Activated B cell treated with CpG ODN at 0.5 μM for 24 hours (primary cell): ENCODE results near the gene MINDY4. TPM values are rescaled to one million over a fixed set of nuclear protein-coding genes. Genes with fewer than 3 reads are reported as not detected.

Experiments used
- ATAC-seq: fragments of 200-7000 bp; cut with Tn5 transposase; one replicate; pipeline ENCODE4 v1.10.0; 2021; ENCODE audit warnings: low read depth, mild to moderate bottlenecking, moderate library complexity
- CTCF ChIA-PET: fragments of 350-600 bp; sonication (Branson Sonifier 250); formaldehyde crosslinking; loops from one replicate; lab custom pipeline; 2021; ENCODE audit warnings: antibody characterized with exemption; lab: Charles Lee
- POLR2A ChIA-PET: fragments of 350-600 bp; sonication (Branson Sonifier 250); formaldehyde crosslinking; loops from one replicate; lab custom pipeline; 2021; ENCODE audit warnings: antibody characterized with exemption; lab: Charles Lee
- DNase-seq: peaks from one replicate; pipeline ENCODE4 v3.0.0; 2022
- H3K27ac Mint-ChIP-seq: one replicate; pipeline ENCODE4 v1.8.0; 2020; ENCODE audit warnings: mixed read lengths
- H3K27me3 Mint-ChIP-seq: one replicate; pipeline ENCODE4 v1.8.0; 2021; ENCODE audit warnings: mixed read lengths
- H3K36me3 Mint-ChIP-seq: one replicate; pipeline ENCODE4 v1.8.0; 2021; ENCODE audit warnings: low read depth, mixed read lengths
- H3K4me1 Mint-ChIP-seq: one replicate; pipeline ENCODE4 v1.8.0; 2021; ENCODE audit warnings: mixed read lengths
- H3K4me3 Mint-ChIP-seq: one replicate; pipeline ENCODE4 v1.8.0; 2020; ENCODE audit warnings: mild to moderate bottlenecking, mixed read lengths
- H3K9me3 Mint-ChIP-seq: one replicate; pipeline ENCODE4 v1.8.0; 2020; ENCODE audit warnings: mixed read lengths
- intact Hi-C: fragments of 100-400 bp; cut with micrococcal nuclease; formaldehyde crosslinking; loops from one replicate; pipeline ENCODE4 v1.15.1; 2024
- total RNA-seq: library from RNA; stranded (reverse); gene quantifications from 2 replicates; pipeline ENCODE4 v1.2.3, GENCODE V29; 2022
- TF ChIP-seq, protein P1 (sequence below): fragments of 200-600 bp; IDR thresholded peaks from one replicate; pipeline ENCODE4 v1.8.0; 2022; ENCODE audit warnings: antibody characterized with exemption, mild to moderate bottlenecking

MINDY4 gene
- total RNA-seq, 1 donor from 2014 or later, result 1.2 TPM

DNA sequence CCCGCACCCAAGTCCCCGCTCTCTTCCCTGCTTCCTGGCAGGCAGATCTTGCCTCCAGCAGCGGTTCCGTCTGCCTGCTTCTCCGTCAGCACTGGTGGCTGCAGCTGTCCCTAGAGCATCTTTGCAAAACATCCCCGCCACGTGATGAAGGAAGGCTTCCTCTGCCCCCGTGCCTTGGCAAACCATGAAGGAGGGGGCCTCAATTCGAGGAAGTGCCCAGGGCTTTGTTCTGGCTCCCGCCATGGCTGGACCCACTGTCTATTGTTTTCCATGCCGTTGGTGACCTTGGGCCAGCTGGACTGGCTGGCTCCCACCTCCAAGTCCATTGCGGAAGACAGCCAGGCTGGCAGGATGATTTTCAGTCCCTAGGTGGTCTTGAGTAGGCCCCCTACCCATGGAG lies 127.2 kb downstream of the MINDY4 start:
- ChIA-PET POLR2A (no interaction called here), CTCF (no interaction called here)
- H3K9me3 Mint-ChIP-seq, result no peaks in the 10 kb centered on the region
- H3K4me1 Mint-ChIP-seq, result no peaks in the 10 kb centered on the region
- no peak overlapping the region for H3K27ac Mint-ChIP-seq
- H3K36me3 Mint-ChIP-seq, result no peaks in the 10 kb centered on the region
- H3K27me3 Mint-ChIP-seq, result peaks cover 2% of the 10 kb centered on the region
- ATAC-seq (no peak), DNase-seq (no peak)
- H3K4me3 Mint-ChIP-seq, result no peak overlapping the region
- TF ChIP-seq, protein P1, sequence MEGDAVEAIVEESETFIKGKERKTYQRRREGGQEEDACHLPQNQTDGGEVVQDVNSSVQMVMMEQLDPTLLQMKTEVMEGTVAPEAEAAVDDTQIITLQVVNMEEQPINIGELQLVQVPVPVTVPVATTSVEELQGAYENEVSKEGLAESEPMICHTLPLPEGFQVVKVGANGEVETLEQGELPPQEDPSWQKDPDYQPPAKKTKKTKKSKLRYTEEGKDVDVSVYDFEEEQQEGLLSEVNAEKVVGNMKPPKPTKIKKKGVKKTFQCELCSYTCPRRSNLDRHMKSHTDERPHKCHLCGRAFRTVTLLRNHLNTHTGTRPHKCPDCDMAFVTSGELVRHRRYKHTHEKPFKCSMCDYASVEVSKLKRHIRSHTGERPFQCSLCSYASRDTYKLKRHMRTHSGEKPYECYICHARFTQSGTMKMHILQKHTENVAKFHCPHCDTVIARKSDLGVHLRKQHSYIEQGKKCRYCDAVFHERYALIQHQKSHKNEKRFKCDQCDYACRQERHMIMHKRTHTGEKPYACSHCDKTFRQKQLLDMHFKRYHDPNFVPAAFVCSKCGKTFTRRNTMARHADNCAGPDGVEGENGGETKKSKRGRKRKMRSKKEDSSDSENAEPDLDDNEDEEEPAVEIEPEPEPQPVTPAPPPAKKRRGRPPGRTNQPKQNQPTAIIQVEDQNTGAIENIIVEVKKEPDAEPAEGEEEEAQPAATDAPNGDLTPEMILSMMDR, result no peak
- intact Hi-C loops, result no loop called here

DNA sequence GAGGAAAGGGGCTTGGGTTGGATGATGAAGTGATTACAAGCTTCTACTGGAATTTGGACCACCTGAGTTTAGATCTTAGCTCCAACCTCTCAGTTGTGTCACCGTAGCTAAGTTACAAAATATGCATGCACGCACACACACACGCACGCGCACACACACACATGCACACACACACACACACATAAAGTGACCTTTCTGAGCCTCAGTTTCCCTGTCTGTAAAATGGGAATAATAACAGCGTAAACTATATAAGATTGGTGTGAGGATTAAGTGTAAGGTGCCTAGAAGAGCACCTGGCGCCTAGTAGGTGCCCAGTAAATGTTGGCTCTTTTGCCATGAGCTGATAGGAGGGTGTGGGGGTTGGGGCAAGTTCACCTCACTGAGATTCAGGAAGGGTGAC lies 127.8 kb downstream of the MINDY4 start:
- H3K4me3 Mint-ChIP-seq, result no peak overlapping the region
- intact Hi-C loops, result no loop called here
- ChIA-PET POLR2A (no interaction called here), CTCF (no interaction called here)
- H3K27me3 Mint-ChIP-seq, result peaks cover 2% of the 10 kb centered on the region
- H3K9me3 Mint-ChIP-seq, result no peaks in the 10 kb centered on the region
- TF ChIP-seq, protein P1, result no peak
- no peak for ATAC-seq
- no peak overlapping the region for H3K27ac Mint-ChIP-seq
- H3K36me3 Mint-ChIP-seq, result no peaks in the 10 kb centered on the region
- no peaks in the 10 kb centered on the region for H3K4me1 Mint-ChIP-seq
- no peak for DNase-seq

DNA sequence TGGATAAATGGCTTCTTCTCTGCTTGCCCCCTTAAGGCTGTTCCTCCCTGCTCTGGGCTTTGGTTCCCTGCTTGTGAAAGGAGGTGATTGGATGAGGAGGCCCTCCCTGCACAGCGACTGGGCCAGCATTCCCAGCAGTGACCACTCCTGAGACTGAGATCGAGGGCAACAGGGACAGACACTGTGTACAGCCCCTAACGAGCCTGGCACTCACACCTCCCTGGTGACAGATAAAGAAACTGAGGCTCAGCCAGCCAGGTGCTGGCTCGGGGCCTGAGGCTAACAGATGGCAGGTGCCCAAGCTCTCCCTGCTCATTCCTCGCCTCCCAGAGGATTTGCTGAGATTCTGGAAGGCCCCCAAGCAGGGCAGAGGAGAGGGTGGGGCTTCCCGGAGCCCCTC lies 128.4 kb downstream of the MINDY4 start:
- no peak overlapping the region for H3K4me3 Mint-ChIP-seq
- H3K9me3 Mint-ChIP-seq, result no peaks in the 10 kb centered on the region
- TF ChIP-seq, protein P1, result no peak
- H3K4me1 Mint-ChIP-seq, result no peaks in the 10 kb centered on the region
- DNase-seq, result no peak
- ATAC-seq, result no peak
- ChIA-PET POLR2A (no interaction called here), CTCF (no interaction called here)
- no peaks in the 10 kb centered on the region for H3K36me3 Mint-ChIP-seq
- intact Hi-C loops, result no loop called here
- no peak overlapping the region for H3K27ac Mint-ChIP-seq
- H3K27me3 Mint-ChIP-seq, result peaks cover 2% of the 10 kb centered on the region

DNA sequence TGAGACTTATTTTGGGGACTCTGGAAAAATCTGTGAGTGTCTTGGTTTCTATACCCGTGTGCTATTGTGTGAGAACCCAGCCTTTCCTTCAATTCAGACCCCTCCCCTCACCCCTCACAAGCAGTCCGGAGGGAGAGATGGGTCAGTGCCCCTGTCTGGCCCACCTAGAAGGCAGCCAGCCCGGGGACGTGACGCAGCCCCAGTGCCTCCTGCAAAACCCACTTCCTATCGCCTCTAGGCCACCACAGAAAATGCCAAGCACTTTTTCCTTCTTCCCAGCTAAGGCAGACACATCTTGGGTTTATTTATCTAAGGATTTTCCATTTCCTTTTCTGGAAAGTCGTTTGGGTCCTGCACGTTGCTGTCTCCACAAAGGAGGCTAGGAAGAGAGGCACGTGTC lies 128.8 kb downstream of the MINDY4 start:
- TF ChIP-seq, protein P1, result no peak
- Mint-ChIP-seq H3K36me3 (no peaks in the 10 kb centered on the region), H3K4me1 (no peaks in the 10 kb centered on the region), H3K27ac (no peak overlapping the region), H3K9me3 (no peaks in the 10 kb centered on the region), H3K27me3 (peaks cover 2% of the 10 kb centered on the region), H3K4me3 (no peak overlapping the region)
- intact Hi-C loops, result no loop called here
- ChIA-PET CTCF (no interaction called here), POLR2A (no interaction called here)
- DNase-seq (no peak), ATAC-seq (no peak)

DNA sequence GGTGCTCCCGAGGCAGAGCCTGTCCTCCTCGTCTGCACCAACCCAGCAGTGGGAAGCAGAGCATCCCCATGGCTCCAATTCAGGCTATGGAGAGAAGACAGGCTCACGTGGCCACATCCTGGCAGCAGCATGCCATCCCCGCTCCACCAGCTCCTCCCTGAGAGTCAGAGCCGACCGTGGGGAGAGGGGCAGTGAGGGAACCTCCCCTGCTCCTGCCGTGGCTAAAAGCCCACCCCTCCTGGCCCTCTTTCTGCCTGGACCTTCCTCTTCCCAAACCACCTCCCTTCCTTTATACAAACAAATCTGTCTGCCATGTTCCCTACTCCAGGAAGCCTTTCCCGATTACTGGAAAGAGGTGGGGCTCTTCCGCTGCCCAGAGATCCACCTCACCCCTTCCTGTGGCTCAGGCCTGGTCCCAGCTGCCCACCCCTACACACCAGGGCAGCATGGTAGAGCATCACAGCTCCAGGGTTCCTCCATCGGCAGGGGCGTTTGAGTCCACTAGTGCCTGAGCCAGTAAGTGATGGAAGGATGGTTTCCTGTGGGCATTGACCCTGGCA lies 129.7 kb downstream of the MINDY4 start:
- peaks cover 2% of the 10 kb centered on the region for H3K27me3 Mint-ChIP-seq
- intact Hi-C loops, result no loop called here
- CTCF ChIA-PET, result no interaction called here
- no peak overlapping the region for H3K27ac Mint-ChIP-seq
- H3K9me3 Mint-ChIP-seq, result no peaks in the 10 kb centered on the region
- no peak overlapping the region for H3K4me3 Mint-ChIP-seq
- ATAC-seq, result no peak
- no peaks in the 10 kb centered on the region for H3K4me1 Mint-ChIP-seq
- no peaks in the 10 kb centered on the region for H3K36me3 Mint-ChIP-seq
- POLR2A ChIA-PET, result no interaction called here
- TF ChIP-seq, protein P1, result no peak
- no peak for DNase-seq
